HepG2 (cell line): ENCODE results near the gene CHKA. TPM values are rescaled to one million over a fixed set of nuclear protein-coding genes. Genes with fewer than 3 reads are reported as not detected.

Experiments
- ATF5 ChIP-seq: sonication (generic); formaldehyde crosslinking; IDR thresholded peaks from 2 replicates; pipeline ENCODE4 v1.4.0; 2020; ENCODE audit warnings: mild to moderate bottlenecking, low read depth, missing genetic modification reagents
- CAMTA2 ChIP-seq: sonication (generic); formaldehyde crosslinking; IDR thresholded peaks from 2 replicates; pipeline ENCODE4 v1.4.0; 2020; ENCODE audit warnings: mild to moderate bottlenecking, missing genetic modification reagents, borderline replicate concordance
- FLYWCH1 ChIP-seq: sonication (generic); formaldehyde crosslinking; IDR thresholded peaks from 2 replicates; pipeline ENCODE4 v1.8.1; 2023; ENCODE audit warnings: mild to moderate bottlenecking, missing genetic modification reagents
- HOMEZ ChIP-seq: IDR thresholded peaks from 2 replicates; pipeline ENCODE4 v1.6.1; 2016; ENCODE audit warnings: low read depth
- MED8 ChIP-seq: sonication (generic); formaldehyde crosslinking; IDR thresholded peaks from 2 replicates; pipeline ENCODE4 v1.8.1; 2023; ENCODE audit warnings: mild to moderate bottlenecking, missing genetic modification reagents; ENCODE audit not compliant: insufficient replicate concordance
- MIXL1 ChIP-seq: IDR thresholded peaks from 2 replicates; pipeline ENCODE4 v1.6.1; 2016
- SATB2 ChIP-seq: sonication (generic); formaldehyde crosslinking; IDR thresholded peaks from 2 replicates; pipeline ENCODE4 v1.5.0; 2020; ENCODE audit warnings: missing genetic modification reagents
- ZBTB40 ChIP-seq, 2 experiments: fragments of 450-650 bp in 1 of 2; sonication (generic) in 1 of 2; formaldehyde crosslinking in 1 of 2; IDR thresholded peaks; 2 replicates each; pipeline versions ENCODE4 v1.6.1 to v1.8.0; 2016 to 2022; ENCODE audit warnings: antibody characterized with exemption in 1 of 2, mild to moderate bottlenecking in 1 of 2, missing genetic modification reagents in 1 of 2
- ZBTB8A ChIP-seq: sonication (generic); formaldehyde crosslinking; IDR thresholded peaks from 2 replicates; pipeline ENCODE4 v1.4.0; 2020; ENCODE audit warnings: mild to moderate bottlenecking, low read depth, missing genetic modification reagents, borderline replicate concordance
- ZNF354B ChIP-seq: sonication (generic); formaldehyde crosslinking; IDR thresholded peaks from 2 replicates; pipeline ENCODE4 v1.8.0; 2022; ENCODE audit warnings: mild to moderate bottlenecking, missing genetic modification reagents
- ZNF580 ChIP-seq: IDR thresholded peaks from 2 replicates; pipeline ENCODE4 v1.6.1; 2016; ENCODE audit warnings: low read depth, borderline replicate concordance
- ZNF614 ChIP-seq: IDR thresholded peaks from 2 replicates; pipeline ENCODE4 v1.6.1; 2018; ENCODE audit warnings: missing biosample characterization, missing genetic modification reagents, inconsistent platforms, borderline replicate concordance
- ZNF839 ChIP-seq: sonication (generic); formaldehyde crosslinking; IDR thresholded peaks from 2 replicates; pipeline ENCODE4 v1.4.0; 2020; ENCODE audit warnings: missing genetic modification reagents, mild to moderate bottlenecking, borderline replicate concordance
- ZSCAN29 ChIP-seq: sonication (generic); formaldehyde crosslinking; conservative IDR thresholded peaks from 2 replicates; pipeline ENCODE4 v1.4.0; 2020; ENCODE audit warnings: mild to moderate bottlenecking, missing genetic modification reagents
- polyA plus RNA-seq, 8 experiments: library from polyadenylated mRNA; depleted of rRNA in 3 of 8; stranded (reverse) in 7 of 8; unstranded in 1 of 8; fragments of >200 nt; fragmentation: Illumina TruSeq in 4 of 8; extraction: Trizol in 4 of 8; gene quantifications; 2 replicates each; pipeline versions ENCODE4 v1.2.1 to v1.2.3, GENCODE V29; 2011 to 2016; ENCODE audit warnings: low read depth in 4 of 8, missing spikeins in 1 of 8, mixed read lengths in 1 of 8; ENCODE audit not compliant: insufficient read depth in 1 of 8
- total RNA-seq, 5 experiments: library from RNA; depleted of rRNA; stranded (reverse); fragments of >200 nt; fragmentation: Illumina TruSeq; extraction: Trizol; gene quantifications; 2 replicates each; pipeline ENCODE4 v1.2.3, GENCODE V29; 2016; ENCODE audit warnings: low read depth in 1 of 5

CHKA gene
- total and polyA plus RNA-seq, 2 of the 13 experiments (the other 11 are each of a cell fraction or from before 2014, with no cell fraction given), result 71.6 to 92.7 TPM

GRCh38 chr11:68127714-68128681 lies 6.8 kb upstream of the CHKA start (continued):
- TF ChIP-seq ZBTB40 (IDR thresholded peaks at IDR 0.05) (no peak), ZBTB40 (CRISPR knock-in tag; IDR thresholded peaks at IDR 0.05) (no peak), MED8 (CRISPR knock-in tag) (peak; percentile 73), ZNF354B (CRISPR knock-in tag) (no peak), ZBTB8A (CRISPR knock-in tag) (no peak), FLYWCH1 (CRISPR knock-in tag) (no peak), CAMTA2 (CRISPR knock-in tag) (0 out of 2 replicates have a peak, but pooled peaks have one; percentile 48), ZSCAN29 (CRISPR knock-in tag) (no peak), ZNF614 (no peak), SATB2 (CRISPR knock-in tag) (no peak), ZNF839 (CRISPR knock-in tag) (no peak), ZNF580 (no peak), ATF5 (no peak), MIXL1 (no peak), HOMEZ (CRISPR knock-in tag) (peak; percentile 29; the same call in 1 of the 2 replicates)
